OCI-LY3 (cell line): ENCODE measurements around the gene FBN2.

Experiments
- H2AFZ ChIP-seq: fragments of 200-600, 300-600 bp; shearing (Covaris generic); 2 replicates; pipeline ENCODE4 v1.6.0; 2014; ENCODE audit warnings: antibody characterized with exemption, low read depth, low read length
- H3K27ac ChIP-seq: fragments of 200-600, 300-600 bp; sonication (generic); 2 replicates; pipeline ENCODE4 v1.5.1; 2014; ENCODE audit warnings: mild to moderate bottlenecking, low read length, moderate library complexity, mixed read lengths
- H3K27me3 ChIP-seq: fragments of 200-600, 300-600 bp; sonication (generic); 2 replicates; pipeline ENCODE4 v1.6.1; 2014; ENCODE audit warnings: low read depth, low read length, mixed read lengths
- H3K36me3 ChIP-seq: fragments of 200-600, 300-600 bp; sonication (generic); replicated peaks from 2 replicates; pipeline ENCODE3; 2014; ENCODE audit warnings: low read depth, low read length, mixed read lengths
- H3K4me1 ChIP-seq: fragments of 300-600, 200-600 bp; sonication (generic); 2 replicates; pipeline ENCODE4 v1.6.1; 2014; ENCODE audit warnings: low read length, mixed read lengths
- H3K4me2 ChIP-seq: fragments of 200-600, 300-600 bp; sonication (generic); 2 replicates; pipeline ENCODE4 v1.6.1; 2014; ENCODE audit warnings: low read length, mixed read lengths
- H3K4me3 ChIP-seq: fragments of 300-600, 200-600 bp; sonication (generic); 2 replicates; pipeline ENCODE4 v1.5.1; 2014; ENCODE audit warnings: antibody characterized with exemption, mild to moderate bottlenecking, low read length, moderate library complexity
- H3K79me2 ChIP-seq: fragments of 300-600, 200-600 bp; shearing (Covaris generic); 2 replicates; pipeline ENCODE4 v1.6.1; 2014; ENCODE audit warnings: mild to moderate bottlenecking, low read length, mixed read lengths
- H3K9ac ChIP-seq: fragments of 300-600, 200-600 bp; shearing (Covaris generic); 2 replicates; pipeline ENCODE4 v1.6.0; 2014; ENCODE audit warnings: mild to moderate bottlenecking, low read length, moderate library complexity
- H3K9me3 ChIP-seq: fragments of 200-600, 300-600 bp; shearing (Covaris generic); 2 replicates; pipeline ENCODE4 v1.6.1; 2014; ENCODE audit warnings: low read length, mixed read lengths; ENCODE audit not compliant: insufficient read depth
- H4K20me1 ChIP-seq: fragments of 200-600, 300-600 bp; sonication (generic); 2 replicates; pipeline ENCODE4 v1.6.1; 2016; ENCODE audit warnings: low read length, mixed read lengths; ENCODE audit not compliant: insufficient read depth
- EZH2phosphoT487 ChIP-seq: fragments of 200-600 bp; shearing (Covaris generic); IDR thresholded peaks from 2 replicates; pipeline ENCODE4 v1.6.1; 2018; ENCODE audit warnings: antibody characterized with exemption, mixed run types, low read depth
- TF ChIP-seq, protein P1 (sequence below): fragments of 200-600, 300-600 bp; sonication (generic); IDR thresholded peaks from 2 replicates; pipeline ENCODE4 v1.5.1; 2014; ENCODE audit warnings: antibody characterized with exemption, low read length, low read depth

Gene FBN2

DNA sequence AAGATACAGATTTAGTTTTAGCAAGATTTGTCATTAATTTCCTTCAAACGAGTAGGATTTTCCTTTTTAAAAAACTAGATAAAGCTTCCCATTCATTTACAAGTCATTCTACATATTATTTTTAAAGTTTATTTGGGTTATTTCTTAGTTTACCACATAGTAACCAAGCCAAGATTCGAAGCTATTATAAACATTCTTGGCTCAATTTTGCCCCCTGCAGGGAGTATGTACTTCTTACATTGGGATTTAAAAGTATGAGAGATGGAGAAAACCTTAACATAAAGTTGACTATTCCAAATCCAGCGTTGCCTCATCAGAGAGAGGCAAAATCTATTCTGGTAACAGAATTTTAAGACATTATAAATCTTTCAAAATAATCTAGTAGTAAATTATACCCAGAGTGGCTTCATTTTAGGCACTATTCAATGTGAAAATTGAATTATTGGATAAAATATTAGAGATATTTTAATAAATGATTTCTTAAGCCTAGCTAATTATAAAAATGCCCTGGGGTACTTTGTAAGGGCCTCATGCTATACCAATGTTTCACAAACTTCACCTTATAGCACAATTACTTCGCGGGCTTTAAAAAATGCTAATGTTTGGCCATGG is 39.1 kb downstream of the FBN2 start:
- Histone ChIP-seq H3K79me2 (no peaks in the 10 kb centered on the region), H3K9ac (no peak overlapping the region), H4K20me1 (no peaks in the 10 kb centered on the region)

DNA sequence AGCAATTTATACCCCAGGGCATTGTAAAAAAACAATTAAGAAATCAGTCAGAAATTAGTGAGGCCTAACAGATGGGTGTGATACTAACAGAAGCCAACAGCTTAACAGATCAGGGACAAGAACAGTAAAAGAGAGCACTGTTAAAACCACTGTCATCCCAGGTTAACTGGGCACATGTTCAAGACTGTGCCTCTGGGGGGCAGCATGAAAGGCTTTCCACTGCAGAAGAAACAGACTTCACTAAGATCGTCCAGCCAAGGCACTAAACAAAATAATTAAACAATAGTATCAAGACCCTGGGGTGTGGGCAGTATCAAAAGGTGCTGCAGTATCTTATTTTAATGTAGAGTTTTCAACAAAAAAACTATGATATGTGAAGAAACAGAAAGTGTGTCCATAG is 43.5 kb downstream of the FBN2 start:
- Histone ChIP-seq H4K20me1 (no peaks in the 10 kb centered on the region), H3K4me2 (no peak overlapping the region), H3K9me3 (no peaks in the 10 kb centered on the region; the same call in 1 of the 2 replicates), H3K9ac (no peak overlapping the region), H3K4me1 (0 out of 2 replicates have a peak, but pooled peaks cover 3% of the 10 kb centered on the region), H3K36me3 (no peaks in the 10 kb centered on the region), H3K27ac (no peak overlapping the region), H3K27me3 (no peaks in the 10 kb centered on the region), H3K4me3 (no peak overlapping the region), H2AFZ (no peak overlapping the region), H3K79me2 (no peaks in the 10 kb centered on the region)
- TF ChIP-seq EZH2phosphoT487 = no peak
- TF ChIP-seq, protein P1, sequence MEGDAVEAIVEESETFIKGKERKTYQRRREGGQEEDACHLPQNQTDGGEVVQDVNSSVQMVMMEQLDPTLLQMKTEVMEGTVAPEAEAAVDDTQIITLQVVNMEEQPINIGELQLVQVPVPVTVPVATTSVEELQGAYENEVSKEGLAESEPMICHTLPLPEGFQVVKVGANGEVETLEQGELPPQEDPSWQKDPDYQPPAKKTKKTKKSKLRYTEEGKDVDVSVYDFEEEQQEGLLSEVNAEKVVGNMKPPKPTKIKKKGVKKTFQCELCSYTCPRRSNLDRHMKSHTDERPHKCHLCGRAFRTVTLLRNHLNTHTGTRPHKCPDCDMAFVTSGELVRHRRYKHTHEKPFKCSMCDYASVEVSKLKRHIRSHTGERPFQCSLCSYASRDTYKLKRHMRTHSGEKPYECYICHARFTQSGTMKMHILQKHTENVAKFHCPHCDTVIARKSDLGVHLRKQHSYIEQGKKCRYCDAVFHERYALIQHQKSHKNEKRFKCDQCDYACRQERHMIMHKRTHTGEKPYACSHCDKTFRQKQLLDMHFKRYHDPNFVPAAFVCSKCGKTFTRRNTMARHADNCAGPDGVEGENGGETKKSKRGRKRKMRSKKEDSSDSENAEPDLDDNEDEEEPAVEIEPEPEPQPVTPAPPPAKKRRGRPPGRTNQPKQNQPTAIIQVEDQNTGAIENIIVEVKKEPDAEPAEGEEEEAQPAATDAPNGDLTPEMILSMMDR = no peak

More for the DNA sequence above, 39.1 kb downstream of the FBN2 start:
- no peaks in the 10 kb centered on the region; the same call in 1 of the 2 replicates for H3K9me3 ChIP-seq
- H3K4me2 ChIP-seq = no peak overlapping the region
- H2AFZ ChIP-seq = no peak overlapping the region
- no peaks in the 10 kb centered on the region for H3K27me3 ChIP-seq
- no peaks in the 10 kb centered on the region for H3K36me3 ChIP-seq
- H3K4me3 ChIP-seq = no peak overlapping the region
- H3K27ac ChIP-seq = no peak overlapping the region
- TF ChIP-seq, protein P1 = peak; percentile 54
- TF ChIP-seq EZH2phosphoT487 = no peak
- no peaks in the 10 kb centered on the region for H3K4me1 ChIP-seq

DNA sequence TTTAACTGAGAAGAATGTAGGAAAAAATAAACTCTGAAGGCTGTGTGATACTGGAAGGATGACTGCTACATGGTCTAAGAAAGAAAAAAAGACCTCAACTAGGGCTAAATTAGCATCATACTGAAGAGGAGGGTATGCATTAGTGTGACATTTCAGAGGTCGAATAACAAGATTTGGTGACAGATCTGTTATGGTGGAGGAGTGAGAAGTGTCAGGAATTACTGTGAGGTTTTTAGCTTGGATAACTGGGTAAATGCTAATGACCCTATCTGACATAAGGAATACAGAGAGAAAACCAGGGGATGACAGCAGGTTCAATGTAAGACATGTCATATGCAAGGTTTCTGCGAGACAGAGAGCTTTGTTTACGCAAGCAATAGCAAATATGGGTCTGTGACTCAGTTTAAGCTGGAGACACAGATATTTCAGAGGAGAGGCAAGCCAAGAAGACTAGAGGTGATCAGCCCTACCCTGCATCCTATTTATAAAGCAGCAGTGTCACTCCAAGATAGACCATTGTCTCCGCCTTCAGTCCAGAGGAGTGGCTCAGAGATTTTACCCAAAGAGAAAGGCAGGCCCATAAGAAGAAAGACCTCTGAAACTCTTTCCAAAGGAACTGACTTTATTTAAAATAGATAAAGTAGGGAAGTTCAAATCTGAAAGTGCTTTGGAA is 44.3 kb downstream of the FBN2 start:
- Histone ChIP-seq H3K36me3 (no peaks in the 10 kb centered on the region), H4K20me1 (no peaks in the 10 kb centered on the region), H3K4me1 (0 out of 2 replicates have a peak, but pooled peaks cover 3% of the 10 kb centered on the region), H3K27ac (no peak overlapping the region), H2AFZ (no peak overlapping the region), H3K4me3 (no peak overlapping the region), H3K9ac (no peak overlapping the region), H3K27me3 (no peaks in the 10 kb centered on the region), H3K9me3 (no peaks in the 10 kb centered on the region; the same call in 1 of the 2 replicates), H3K79me2 (no peaks in the 10 kb centered on the region), H3K4me2 (no peak overlapping the region)
- TF ChIP-seq, protein P1 = no peak
- no peak for TF ChIP-seq EZH2phosphoT487

GRCh38 chr5:128491291-128491690 is 46.8 kb downstream of the FBN2 start:
- Histone ChIP-seq H3K4me1 (0 out of 2 replicates have a peak, but pooled peaks cover 3% of the 10 kb centered on the region), H3K9me3 (no peaks in the 10 kb centered on the region; the same call in 1 of the 2 replicates), H3K27me3 (no peaks in the 10 kb centered on the region), H4K20me1 (no peaks in the 10 kb centered on the region), H3K4me3 (no peak overlapping the region), H3K36me3 (no peaks in the 10 kb centered on the region), H3K79me2 (no peaks in the 10 kb centered on the region), H2AFZ (peak overlapping the region; percentile 46; the same call in 1 of the 2 replicates), H3K9ac (no peak overlapping the region), H3K4me2 (peak overlapping the region; percentile 40), H3K27ac (no peak overlapping the region)
- TF ChIP-seq, protein P1 = no peak
- TF ChIP-seq EZH2phosphoT487 = no peak
